ENCODE measurements around the gene UBE2O.

The UBE2O gene

GRCh38 chr17:76435751-76436150 is 17.2 kb downstream of the UBE2O start:
- H3K4me1 ChIP-seq (ENCODE audit: control insufficient read depth, low read length), result peaks cover 89% of the 10 kb centered on the region
- peaks cover 2% of the 10 kb centered on the region; the same call in 1 of the 2 replicates for H4K20me1 ChIP-seq (ENCODE audit: control insufficient read depth, insufficient read depth, low read depth, low read length)
- H3K27me3 ChIP-seq (ENCODE audit: control insufficient read depth, low read length), result no peaks in the 10 kb centered on the region
- no peak overlapping the region for H3K4me2 ChIP-seq (ENCODE audit: low read length)
- H3K9me2 ChIP-seq (replicated peaks; ENCODE audit: control insufficient read depth, low read length), result no peaks in the 10 kb centered on the region
- H3K79me2 ChIP-seq (ENCODE audit: control insufficient read depth, low read length), result peaks cover 96% of the 10 kb centered on the region
- H3K27ac ChIP-seq (ENCODE audit: low read depth, low read length), result no peak overlapping the region
- peaks cover 27% of the 10 kb centered on the region for H3K36me3 ChIP-seq (ENCODE audit: control insufficient read depth, low read length)
- TF ChIP-seq CTCF (IDR thresholded peaks at IDR 0.05; ENCODE audit: low read depth, low read length, poor library complexity, severe bottlenecking), result no peak
- TF ChIP-seq EZH2phosphoT487 (IDR thresholded peaks at IDR 0.05; ENCODE audit: borderline replicate concordance, low read length), result no peak
- no peaks in the 10 kb centered on the region for H3K9me3 ChIP-seq (ENCODE audit: control insufficient read depth, insufficient read depth, low read length)
- H3F3A ChIP-seq (ENCODE audit: control insufficient read depth, insufficient read depth), result peaks cover 15% of the 10 kb centered on the region
- H3K4me3 ChIP-seq (ENCODE audit: low read length), result no peak overlapping the region

GRCh38 chr17:76434870-76435269 is 18.1 kb downstream of the UBE2O start:
- H3K27ac ChIP-seq (ENCODE audit: low read depth, low read length), result peak overlapping the region; percentile 88; the same call in 1 of the 2 replicates
- no peaks in the 10 kb centered on the region for H3K27me3 ChIP-seq (ENCODE audit: control insufficient read depth, low read length)
- H3F3A ChIP-seq (ENCODE audit: control insufficient read depth, insufficient read depth), result peaks cover 15% of the 10 kb centered on the region
- no peaks in the 10 kb centered on the region for H4K20me1 ChIP-seq (ENCODE audit: control insufficient read depth, insufficient read depth, low read depth, low read length)
- peaks cover 35% of the 10 kb centered on the region for H3K36me3 ChIP-seq (ENCODE audit: control insufficient read depth, low read length)
- H3K4me1 ChIP-seq (ENCODE audit: control insufficient read depth, low read length), result peaks cover 89% of the 10 kb centered on the region
- no peaks in the 10 kb centered on the region for H3K9me2 ChIP-seq (replicated peaks; ENCODE audit: control insufficient read depth, low read length)
- TF ChIP-seq EZH2phosphoT487 (IDR thresholded peaks at IDR 0.05; ENCODE audit: borderline replicate concordance, low read length) (no peak), CTCF (IDR thresholded peaks at IDR 0.05; ENCODE audit: low read depth, low read length, poor library complexity, severe bottlenecking) (no peak)
- H3K4me3 ChIP-seq (ENCODE audit: low read length), result no peak overlapping the region; the same call in 1 of the 2 replicates
- H3K79me2 ChIP-seq (ENCODE audit: control insufficient read depth, low read length), result peaks cover 96% of the 10 kb centered on the region
- H3K9me3 ChIP-seq (ENCODE audit: control insufficient read depth, insufficient read depth, low read length), result no peaks in the 10 kb centered on the region
- peak overlapping the region; percentile 96 for H3K4me2 ChIP-seq (ENCODE audit: low read length)

GRCh38 chr17:76433693-76434092 is 19.3 kb downstream of the UBE2O start:
- Histone ChIP-seq H3K79me2 (ENCODE audit: control insufficient read depth, low read length) (peaks cover 95% of the 10 kb centered on the region), H3K36me3 (ENCODE audit: control insufficient read depth, low read length) (peaks cover 32% of the 10 kb centered on the region), H3K27me3 (ENCODE audit: control insufficient read depth, low read length) (no peaks in the 10 kb centered on the region), H3K4me3 (ENCODE audit: low read length) (peak overlapping the region; percentile 72), H3K9me3 (ENCODE audit: control insufficient read depth, insufficient read depth, low read length) (no peaks in the 10 kb centered on the region), H3K4me1 (ENCODE audit: control insufficient read depth, low read length) (peaks cover 89% of the 10 kb centered on the region), H4K20me1 (ENCODE audit: control insufficient read depth, insufficient read depth, low read depth, low read length) (no peaks in the 10 kb centered on the region), H3F3A (ENCODE audit: control insufficient read depth, insufficient read depth) (peaks cover 15% of the 10 kb centered on the region), H3K9me2 (replicated peaks; ENCODE audit: control insufficient read depth, low read length) (no peaks in the 10 kb centered on the region), H3K27ac (ENCODE audit: low read depth, low read length) (peak overlapping the region; percentile 88), H3K4me2 (ENCODE audit: low read length) (peak overlapping the region; percentile 96)
- TF ChIP-seq CTCF (IDR thresholded peaks at IDR 0.05; ENCODE audit: low read depth, low read length, poor library complexity, severe bottlenecking), result no peak
- TF ChIP-seq EZH2phosphoT487 (IDR thresholded peaks at IDR 0.05; ENCODE audit: borderline replicate concordance, low read length), result no peak
